K562 (cell line): Measurements from ENCODE around the gene SNX1. TPM values are rescaled to one million over a fixed set of nuclear protein-coding genes. Genes with fewer than 3 reads are reported as not detected.

Source experiments
- ATAC-seq: fragments of 200-7000 bp; cut with Tn5 transposase; 3 replicates; pipeline ENCODE4 v1.9.1; 2020; ENCODE audit warnings: moderate library complexity
- BruUV-seq: library from RNA; stranded (reverse); fragments of 400-500 nt; replicated peaks from 2 replicates; lab custom pipeline; 2021; lab: Mats Ljungman, UMichigan
- CTCF ChIA-PET: fragments of 300-600 bp; formaldehyde crosslinking; extraction: SDS; loops from one replicate; lab custom pipeline; 2021; ENCODE audit warnings: low intra/inter-chr PET ratio; lab: Yijun Ruan, JAX
- POLR2A ChIA-PET: fragments of 300-600, 350-650 bp; sonication (Branson Sonifier 250); formaldehyde crosslinking; extraction: SDS; loops from one replicate; lab custom pipeline; 2021; ENCODE audit warnings: antibody characterized with exemption, inconsistent platforms; lab: Yijun Ruan, JAX
- DNase-seq, 4 experiments: peaks; one replicate each; pipeline versions ENCODE4 v3.0.0 to v3.0.0-alpha.2; 2011 to 2018; ENCODE audit warnings: low spot score in 3 of 4, mixed read lengths in 3 of 4; ENCODE audit errors: extremely low read depth in 1 of 4
- FAIRE-seq: peaks from 2 replicates; lab custom pipeline; 2011; peaks lifted over from hg19 to GRCh38; lab: Jason Lieb, UNC
- H2AFZ ChIP-seq: 2 replicates; pipeline ENCODE4 v1.6.0; 2011; ENCODE audit warnings: low read depth, low read length, control low read depth, inconsistent platforms
- H3K27ac ChIP-seq: fragments of 200-600 bp; 3 replicates; pipeline ENCODE4 v1.8.0; 2011; ENCODE audit warnings: low read depth, mild to moderate bottlenecking, control low read depth, inconsistent platforms, low read length, moderate library complexity, mixed read lengths; ENCODE audit errors: extremely low read depth
- H3K27me3 ChIP-seq, 2 experiments: fragments of 300-600 bp in 1 of 2; 2 replicates in 1 of 2; 3 replicates in 1 of 2; pipeline versions ENCODE4 v1.6.0 to v1.8.0; 2011; ENCODE audit warnings: inconsistent platforms in 2 of 2, low read length in 2 of 2, mild to moderate bottlenecking in 1 of 2, mixed read lengths in 1 of 2, moderate library complexity in 1 of 2; ENCODE audit not compliant: control insufficient read depth in 2 of 2, insufficient read depth in 2 of 2
- H3K36me3 ChIP-seq: fragments of 300-600 bp; 3 replicates; pipeline ENCODE4 v1.8.0; 2011; ENCODE audit warnings: mild to moderate bottlenecking, low read length, inconsistent platforms; ENCODE audit not compliant: control insufficient read depth, insufficient read depth
- H3K4me1 ChIP-seq, 2 experiments: fragments of 200-600 bp in 1 of 2; replicated peaks in 1 of 2; 2 replicates in 1 of 2; 3 replicates in 1 of 2; pipeline versions ENCODE4 v1.5.1 to v1.8.0; 2011; ENCODE audit warnings: inconsistent platforms in 2 of 2, low read length in 2 of 2, mild to moderate bottlenecking in 1 of 2, mixed read lengths in 1 of 2, moderate library complexity in 1 of 2; ENCODE audit not compliant: control insufficient read depth in 2 of 2, insufficient read depth in 2 of 2
- H3K4me2 ChIP-seq: 2 replicates; pipeline ENCODE4 v1.6.1; 2011; ENCODE audit warnings: low read length, control low read depth, inconsistent platforms, mixed read lengths; ENCODE audit not compliant: insufficient read depth
- H3K4me3 ChIP-seq: fragments of 200-600 bp; sonication (generic), shearing (Covaris generic); 2 replicates; pipeline ENCODE4 v1.5.1; 2016; ENCODE audit warnings: control low read depth, inconsistent platforms
- H3K79me2 ChIP-seq: fragments of 200-600 bp; 3 replicates; pipeline ENCODE4 v1.8.0; 2011; ENCODE audit warnings: low read length, inconsistent platforms; ENCODE audit not compliant: control insufficient read depth, insufficient read depth
- H3K9ac ChIP-seq, 2 experiments: 2 replicates each; pipeline versions ENCODE4 v1.6.0 to v1.6.1; 2011; ENCODE audit warnings: low read depth in 2 of 2, low read length in 2 of 2, control low read depth in 1 of 2, inconsistent platforms in 1 of 2, mild to moderate bottlenecking in 1 of 2, mixed read lengths in 1 of 2; ENCODE audit not compliant: insufficient read depth in 1 of 2
- H3K9me1 ChIP-seq: one replicate; pipeline ENCODE4 v1.6.0; 2011; ENCODE audit warnings: inconsistent platforms, mild to moderate bottlenecking, low read length, moderate library complexity; ENCODE audit not compliant: control insufficient read depth, insufficient read depth
- H3K9me3 ChIP-seq: replicated peaks from 2 replicates; pipeline ENCODE4 v1.5.1; 2011; ENCODE audit warnings: low read depth, low read length, inconsistent platforms; ENCODE audit not compliant: control insufficient read depth, insufficient read depth
- H4K20me1 ChIP-seq: replicated peaks from 2 replicates; pipeline ENCODE4 v1.6.1; 2011; ENCODE audit warnings: low read length, inconsistent platforms, mixed read lengths; ENCODE audit not compliant: control insufficient read depth, insufficient read depth
- SOX6 ChIP-seq: fragments of 450-650 bp; IDR thresholded peaks from 2 replicates; pipeline ENCODE4 v1.6.1; 2014; ENCODE audit warnings: mild to moderate bottlenecking
- ZBTB34 ChIP-seq: fragments of 250-450 bp; sonication (Bioruptor Pico); IDR thresholded peaks from 2 replicates; pipeline ENCODE4 v1.8.0; 2021; ENCODE audit warnings: mild to moderate bottlenecking, moderate library complexity
- WGBS: fragments of 100-300 bp; shearing (Covaris generic); methylation state at CpG from one replicate; pipeline ENCODE4 v1.1.6; 2016; ENCODE audit warnings: low coverage, mixed read lengths; ENCODE audit not compliant: insufficient coverage; ENCODE audit errors: missing lambda C conversion rate; 5-methylcytosine and 5-hydroxymethylcytosine counted together
- in situ Hi-C: fragments of 300-500 bp; cut with MboI; formaldehyde crosslinking; loops from 4 replicates; pipeline ENCODE4 v1.15.0; 2018; ENCODE audit warnings: inconsistent platforms, mixed read lengths
- intact Hi-C: fragments of 100-400 bp; cut with micrococcal nuclease; formaldehyde crosslinking; loops from 2 replicates; pipeline ENCODE4 v1.14.2; 2022
- polyA plus RNA-seq, 8 experiments: library from polyadenylated mRNA; depleted of rRNA in 4 of 8; stranded (reverse) in 5 of 8; unstranded in 3 of 8; fragments of >200 nt; fragmentation: Nextera tagmentation in 2 of 8; fragmentation: Illumina TruSeq in 1 of 8; extraction: Ambion mirVana in 2 of 8; extraction: Trizol in 1 of 8; gene quantifications; 2 replicates each; pipeline versions ENCODE4 v1.2.1 to v1.2.3, GENCODE V29; 2011 to 2014; ENCODE audit warnings: inconsistent platforms in 1 of 8, missing spikeins in 1 of 8
- total RNA-seq, 7 experiments: library from RNA; depleted of rRNA in 6 of 7; stranded (reverse); fragments of >200 nt in 6 of 7; fragmentation: Illumina TruSeq in 2 of 7; extraction: Trizol in 2 of 7; gene quantifications; 2 replicates each; pipeline versions ENCODE4 v1.2.1 to v1.2.3, GENCODE V29; 2011 to 2021; ENCODE audit warnings: low replicate concordance in 1 of 7

The SNX1 gene
- total and polyA plus RNA-seq, 9 of the 15 experiments (the other 6 are each of a cell fraction or from before 2014, with no cell fraction given): 11.0 to 105 (median 59.9) TPM

- ChIA-PET CTCF (interaction anchor here (3.1 kb wide), 1 partner anchor 338 kb away, joined by 18 read pairs; no protein-coding TSS in a partner anchor), POLR2A (interaction anchor here (0.5 to 1.2 kb wide), 2 partner anchors 16 to 658 kb away, joined by 3 to 4 read pairs; no protein-coding TSS in a partner anchor)
- peaks cover 42% of the 10 kb centered on the region; the same call in 2 of the 3 replicates for H3K36me3 ChIP-seq
- no peaks in the 10 kb centered on the region for H3K27me3 ChIP-seq
- intact Hi-C loops (no loop called here), in situ Hi-C loops (no loop called here)
- 0 out of 2 replicates have a peak, but pooled peaks cover 2% of the 10 kb centered on the region for H3K9me3 ChIP-seq
- 93% methylated on average over 3 of the region's 3 CpGs for whole genome bisulfite sequencing
- H3K4me3 ChIP-seq: no peak overlapping the region
- H2AFZ ChIP-seq: no peak overlapping the region
- no peaks in the 10 kb centered on the region for H4K20me1 ChIP-seq
- no peak overlapping the region for H3K9ac ChIP-seq
- no peak overlapping the region for H3K4me2 ChIP-seq
- peaks cover 5 to 22% of the 10 kb centered on the region in 2 experiments for H3K4me1 ChIP-seq
- H3K9me1 ChIP-seq: no peaks in the 10 kb centered on the region
- H3K27ac ChIP-seq: peak overlapping the region; percentile 2; the same call in 2 of the 3 replicates
- peaks cover 72% of the 10 kb centered on the region for H3K79me2 ChIP-seq
- TF ChIP-seq ZBTB34 (no peak), SOX6 (peak; percentile 8; the same call in 1 of the 2 replicates)
- no peak for ATAC-seq
- no TSS peak for BruUV-seq
- DNase-seq: no peak
- FAIRE-seq: no peak
Observed at GRCh38 chr15:64090527-64090926, 5.3 kb upstream of the SNX1 start.
